ENCODE measurements around the gene RNF44. TPM values are rescaled to one million over a fixed set of nuclear protein-coding genes. Genes with fewer than 3 reads are reported as not detected.
A peak's percentile ranks its signal among the peaks of the same experiment; 100 is the strongest.

RNF44 gene
- total and polyA plus RNA-seq, 2 of the 13 experiments (the other 11 are each of a cell fraction or from before 2014, with no cell fraction given), result 9.2 to 16.8 TPM

DNA sequence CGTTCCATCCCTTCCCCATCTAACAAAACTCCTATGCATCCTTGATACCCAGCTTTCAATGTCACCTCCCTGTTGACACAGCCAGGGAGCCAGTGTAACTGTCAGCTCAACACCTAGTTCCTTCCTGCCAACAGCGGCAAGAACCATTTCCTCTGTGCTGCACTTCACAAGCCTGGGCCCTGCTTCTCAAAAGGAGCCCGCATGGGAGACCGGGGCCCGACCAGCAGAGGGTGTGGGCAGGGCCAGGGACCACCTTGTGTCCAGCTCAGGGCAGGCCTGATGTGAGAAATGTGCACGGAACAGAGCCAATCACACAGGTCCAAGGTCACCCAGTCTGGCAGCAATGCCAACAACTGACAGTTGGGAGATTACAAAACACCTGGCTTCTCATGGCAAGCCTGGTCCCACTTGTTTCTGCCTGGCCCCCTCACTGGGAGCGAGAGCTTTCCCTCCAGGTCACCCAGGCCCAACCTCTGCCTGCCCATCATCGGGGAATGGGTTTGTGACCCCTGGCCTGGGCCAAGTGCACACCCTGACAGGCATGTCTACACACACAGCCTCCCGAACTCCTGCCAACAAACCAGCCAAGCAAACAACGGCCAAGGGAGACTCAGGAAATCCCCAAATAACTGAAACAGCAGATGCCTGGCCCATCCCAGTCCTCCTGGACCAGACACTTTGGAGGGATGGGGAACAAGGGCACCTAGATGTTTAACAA, 3.1 kb downstream of the RNF44 start (continued):
- TF ChIP-seq, protein P1, sequence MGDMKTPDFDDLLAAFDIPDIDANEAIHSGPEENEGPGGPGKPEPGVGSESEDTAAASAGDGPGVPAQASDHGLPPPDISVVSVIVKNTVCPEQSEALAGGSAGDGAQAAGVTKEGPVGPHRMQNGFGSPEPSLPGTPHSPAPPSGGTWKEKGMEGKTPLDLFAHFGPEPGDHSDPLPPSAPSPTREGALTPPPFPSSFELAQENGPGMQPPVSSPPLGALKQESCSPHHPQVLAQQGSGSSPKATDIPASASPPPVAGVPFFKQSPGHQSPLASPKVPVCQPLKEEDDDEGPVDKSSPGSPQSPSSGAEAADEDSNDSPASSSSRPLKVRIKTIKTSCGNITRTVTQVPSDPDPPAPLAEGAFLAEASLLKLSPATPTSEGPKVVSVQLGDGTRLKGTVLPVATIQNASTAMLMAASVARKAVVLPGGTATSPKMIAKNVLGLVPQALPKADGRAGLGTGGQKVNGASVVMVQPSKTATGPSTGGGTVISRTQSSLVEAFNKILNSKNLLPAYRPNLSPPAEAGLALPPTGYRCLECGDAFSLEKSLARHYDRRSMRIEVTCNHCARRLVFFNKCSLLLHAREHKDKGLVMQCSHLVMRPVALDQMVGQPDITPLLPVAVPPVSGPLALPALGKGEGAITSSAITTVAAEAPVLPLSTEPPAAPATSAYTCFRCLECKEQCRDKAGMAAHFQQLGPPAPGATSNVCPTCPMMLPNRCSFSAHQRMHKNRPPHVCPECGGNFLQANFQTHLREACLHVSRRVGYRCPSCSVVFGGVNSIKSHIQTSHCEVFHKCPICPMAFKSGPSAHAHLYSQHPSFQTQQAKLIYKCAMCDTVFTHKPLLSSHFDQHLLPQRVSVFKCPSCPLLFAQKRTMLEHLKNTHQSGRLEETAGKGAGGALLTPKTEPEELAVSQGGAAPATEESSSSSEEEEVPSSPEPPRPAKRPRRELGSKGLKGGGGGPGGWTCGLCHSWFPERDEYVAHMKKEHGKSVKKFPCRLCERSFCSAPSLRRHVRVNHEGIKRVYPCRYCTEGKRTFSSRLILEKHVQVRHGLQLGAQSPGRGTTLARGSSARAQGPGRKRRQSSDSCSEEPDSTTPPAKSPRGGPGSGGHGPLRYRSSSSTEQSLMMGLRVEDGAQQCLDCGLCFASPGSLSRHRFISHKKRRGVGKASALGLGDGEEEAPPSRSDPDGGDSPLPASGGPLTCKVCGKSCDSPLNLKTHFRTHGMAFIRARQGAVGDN (CRISPR knock-in tag; IDR thresholded peaks at IDR 0.05), result peak; percentile 83
- TF ChIP-seq RBFOX2 (IDR thresholded peaks at IDR 0.05; ENCODE audit: low read depth, low read length), result 0 out of 2 replicates have a peak, but pooled peaks have one; percentile 21
- no peak for TF ChIP-seq RFX5 (IDR thresholded peaks at IDR 0.05; ENCODE audit: low read depth, low read length)
- peak; percentile 33; the same call in 1 of the 2 replicates for TF ChIP-seq ZFP91 (CRISPR knock-in tag; IDR thresholded peaks at IDR 0.05; ENCODE audit: borderline replicate concordance)
- peak; percentile 68 for TF ChIP-seq SAP130 (CRISPR knock-in tag; IDR thresholded peaks at IDR 0.05; ENCODE audit: low read depth)
- 0 out of 4 replicates have a peak, but pooled peaks of 1 of the 2 experiments have one; percentile 22 for TF ChIP-seq KLF16 (CRISPR knock-in tag; IDR thresholded peaks at IDR 0.05)
- 0 out of 2 replicates have a peak, but pooled peaks have one; percentile 40 for TF ChIP-seq ZBTB7B (CRISPR knock-in tag; IDR thresholded peaks at IDR 0.05)
- peak; percentile 46; the same call in 1 of the 2 replicates for TF ChIP-seq ESRRA (CRISPR knock-in tag; IDR thresholded peaks at IDR 0.05; ENCODE audit: low read depth)
- TF ChIP-seq ASH2L (IDR thresholded peaks at IDR 0.05; ENCODE audit: insufficient read length, low read depth, low read length), result peak; percentile 24
- TF ChIP-seq NR0B2 (CRISPR knock-in tag; IDR thresholded peaks at IDR 0.05), result peak; percentile 43; the same call in 1 of the 2 replicates
- TF ChIP-seq NONO (IDR thresholded peaks at IDR 0.05), result no peak
- TF ChIP-seq NONO (CRISPR knock-in tag; conservative IDR thresholded peaks at IDR 0.05), result 0 out of 2 replicates have a peak, but pooled peaks have one; percentile 47
- 0 out of 2 replicates have a peak, but pooled peaks have one; percentile 13 for TF ChIP-seq NR2F6 (IDR thresholded peaks at IDR 0.05)
- TF ChIP-seq NR2F6 (CRISPR knock-in tag; IDR thresholded peaks at IDR 0.05), result 0 out of 2 replicates have a peak, but pooled peaks have one; percentile 13
- no peak for TF ChIP-seq LCORL (IDR thresholded peaks at IDR 0.05)
- 0 out of 2 replicates have a peak, but pooled peaks have one; percentile 57 for TF ChIP-seq LCORL (CRISPR knock-in tag; IDR thresholded peaks at IDR 0.05)
- 0 out of 2 replicates have a peak, but pooled peaks have one; percentile 43 for TF ChIP-seq ZNF547 (CRISPR knock-in tag; IDR thresholded peaks at IDR 0.05)
- TF ChIP-seq FOXC1 (CRISPR knock-in tag; IDR thresholded peaks at IDR 0.05; ENCODE audit: borderline replicate concordance), result no peak
- 0 out of 2 replicates have a peak, but pooled peaks have one; percentile 28 for TF ChIP-seq SALL1 (CRISPR knock-in tag; IDR thresholded peaks at IDR 0.05)
- TF ChIP-seq RAD21 (CRISPR knock-in tag; IDR thresholded peaks at IDR 0.05), result 0 out of 2 replicates have a peak, but pooled peaks have one; percentile 13
- 0 out of 2 replicates have a peak, but pooled peaks have one; percentile 4 for TF ChIP-seq FOXO1 (CRISPR knock-in tag; IDR thresholded peaks at IDR 0.05)
- TF ChIP-seq ZNF788 (CRISPR knock-in tag; IDR thresholded peaks at IDR 0.05; ENCODE audit: borderline replicate concordance), result peak; percentile 38; the same call in 1 of the 2 replicates
- TF ChIP-seq MAZ (IDR thresholded peaks at IDR 0.05; ENCODE audit: borderline replicate concordance, low read depth, low read length), result no peak
- peak; percentile 45; the same call in 1 of the 2 replicates for TF ChIP-seq MAZ (CRISPR knock-in tag; IDR thresholded peaks at IDR 0.05; ENCODE audit: low read depth)

Data from HepG2 (cell line).